ENCODE measurements around the gene ALG11.

DNA sequence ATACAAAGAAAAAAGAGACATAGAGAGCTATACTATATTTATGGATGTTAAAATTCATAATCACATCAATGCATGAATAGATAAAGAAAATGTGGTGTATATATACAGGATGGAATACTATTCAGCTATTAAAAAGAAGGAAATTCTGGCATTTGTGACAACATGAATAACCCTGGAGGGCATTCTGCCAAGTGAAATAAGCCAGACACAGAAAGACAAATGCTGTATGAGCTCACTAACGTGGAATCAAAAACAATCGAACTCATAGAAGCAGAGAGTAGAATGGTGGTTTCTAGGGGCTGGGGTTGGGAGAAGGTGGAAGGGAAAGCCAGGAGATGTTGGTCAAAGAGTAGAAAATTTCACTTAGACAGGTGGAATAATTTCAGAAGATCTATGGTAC lies 36.3 kb downstream of the ALG11 start:
- no peak for TF ChIP-seq TAF1 (IDR thresholded peaks at IDR 0.05; ENCODE audit: borderline replicate concordance, low read depth, low read length)
- TF ChIP-seq POLR2A (IDR thresholded peaks at IDR 0.05; ENCODE audit: low read depth, low read length), result no peak

Measured in GM12892 (cell line).